GM19238 (cell line): ENCODE results near the gene PRR29.

Experiments used
- DNase-seq: peaks from one replicate; pipeline ENCODE4 v3.0.0; 2011; ENCODE audit warnings: low spot score; ENCODE audit not compliant: insufficient read length

Gene PRR29

DNA sequence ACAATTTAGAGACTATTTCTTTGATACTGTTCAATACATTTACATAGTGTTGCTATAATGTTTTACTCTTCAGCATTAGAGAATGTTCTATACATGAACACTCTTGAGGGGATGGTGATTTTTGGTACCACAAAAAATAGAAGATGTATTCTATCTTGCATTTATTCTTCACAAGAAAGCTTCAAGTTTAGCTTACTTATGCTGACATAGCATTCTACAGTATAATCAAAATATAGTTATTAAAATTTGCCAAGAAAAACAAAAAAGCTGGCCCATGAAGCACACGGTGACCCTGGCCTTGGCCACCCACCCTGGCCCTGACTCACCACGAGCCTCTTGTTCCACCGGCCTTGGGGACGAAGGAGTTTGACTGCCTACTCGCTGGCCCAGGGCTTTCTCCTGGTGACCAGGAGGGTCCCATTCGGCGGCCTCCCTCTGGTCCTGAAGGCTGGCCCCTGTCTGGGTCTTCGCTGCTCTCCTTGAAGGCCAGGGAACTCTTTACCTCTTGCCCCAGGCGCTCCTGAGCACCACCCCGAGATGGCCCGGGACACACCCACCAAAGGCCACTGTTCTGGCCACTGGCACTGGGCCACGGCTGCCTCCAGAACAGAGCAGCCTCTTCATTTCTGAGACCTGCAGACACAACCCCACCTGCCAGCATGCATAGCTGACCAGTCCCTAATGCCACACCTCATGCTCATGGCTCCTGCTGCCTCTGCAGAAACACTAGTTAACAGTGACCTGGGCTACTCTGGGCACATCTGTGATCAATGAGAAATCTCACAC lies 44.7 kb downstream of the PRR29 start:
- DNase-seq = no peak

DNA sequence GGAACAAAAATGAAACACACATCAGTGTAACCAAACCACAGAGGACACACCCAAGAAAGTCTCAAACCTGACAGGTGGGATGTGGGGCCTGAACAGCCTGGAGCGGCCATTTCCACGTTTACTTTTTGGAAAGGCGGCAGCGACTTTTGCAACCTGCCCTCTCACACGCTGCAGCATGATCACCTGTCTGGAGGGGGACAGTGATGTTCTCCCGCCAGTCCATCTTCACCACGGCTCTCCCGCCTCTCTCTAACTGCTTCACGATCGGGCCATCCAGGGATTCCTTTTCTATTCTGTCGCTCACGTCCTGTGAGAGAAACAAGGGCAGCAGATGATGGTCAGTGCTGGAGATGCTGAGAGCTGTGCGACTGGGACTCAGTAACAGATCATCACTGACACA lies 47.0 kb downstream of the PRR29 start:
- no peak for DNase-seq

- no peak for DNase-seq
These were observed 50.7 kb downstream of the PRR29 start for GRCh38 chr17:64048805-64049204.

GRCh38 chr17:64051153-64051552 lies 53.0 kb downstream of the PRR29 start:
- no peak for DNase-seq

- DNase-seq = no peak
These were observed 55.0 kb downstream of the PRR29 start for GRCh38 chr17:64053101-64053500.
